ENCODE data around the gene CYBC1.
"Not testable (repeated sequence)": the region's sequence is repeated elsewhere in the genome, so short reads cannot be mapped to it uniquely, and the experiment has no call there.

Gene CYBC1

DNA sequence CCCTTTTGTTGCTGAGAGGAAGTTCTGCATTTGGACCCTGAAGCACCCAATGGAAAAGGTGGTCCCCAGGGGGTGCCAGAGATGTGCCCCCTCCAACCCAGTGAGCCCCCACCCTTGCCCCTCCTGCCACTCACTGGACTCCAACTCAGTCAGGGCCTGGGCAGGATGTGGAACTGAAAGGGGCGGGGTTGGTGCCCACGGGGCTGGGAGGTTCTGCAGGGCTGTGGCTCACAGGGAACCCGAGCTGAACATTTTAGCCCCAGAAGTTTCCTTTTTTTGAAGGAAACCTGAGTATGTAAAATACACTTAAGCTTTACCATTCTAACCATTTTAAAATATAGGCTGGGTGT is 16.4 kb downstream of the CYBC1 start:
- no peak for DNase-seq (ENCODE audit: low spot score)

DNA sequence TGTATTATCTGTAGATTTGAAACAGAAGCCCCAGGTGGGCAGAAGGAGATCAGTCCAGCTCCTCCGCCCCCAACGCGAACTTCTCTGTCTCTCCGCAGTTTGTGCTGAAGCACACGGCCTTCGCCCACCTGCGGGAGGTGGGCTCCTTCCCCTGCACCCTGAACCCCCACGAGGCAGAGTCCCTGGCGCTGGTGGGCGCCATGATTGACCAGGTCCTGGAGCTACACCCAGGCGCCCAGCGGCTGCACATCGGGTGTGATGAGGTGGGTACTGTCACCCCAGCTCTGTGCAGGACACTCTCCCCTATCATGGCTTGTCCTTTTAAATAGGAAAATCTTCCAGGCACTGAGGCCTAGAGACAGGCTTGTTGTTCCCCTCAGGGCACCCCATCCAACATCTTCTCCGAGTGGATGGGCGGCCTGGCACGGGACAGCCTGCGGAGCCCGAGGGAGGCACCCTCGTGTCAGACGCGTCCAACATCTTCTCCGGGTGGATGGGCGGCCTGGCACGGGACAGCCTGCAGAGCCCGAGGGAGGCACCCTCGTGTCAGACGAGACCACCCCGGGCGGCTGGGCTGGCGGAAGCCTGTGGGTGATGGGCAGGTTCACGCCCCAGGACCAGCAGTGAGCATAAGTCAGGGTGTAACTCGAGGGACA is 16.9 kb downstream of the CYBC1 start:
- DNase-seq (ENCODE audit: low spot score), result no peak

DNA sequence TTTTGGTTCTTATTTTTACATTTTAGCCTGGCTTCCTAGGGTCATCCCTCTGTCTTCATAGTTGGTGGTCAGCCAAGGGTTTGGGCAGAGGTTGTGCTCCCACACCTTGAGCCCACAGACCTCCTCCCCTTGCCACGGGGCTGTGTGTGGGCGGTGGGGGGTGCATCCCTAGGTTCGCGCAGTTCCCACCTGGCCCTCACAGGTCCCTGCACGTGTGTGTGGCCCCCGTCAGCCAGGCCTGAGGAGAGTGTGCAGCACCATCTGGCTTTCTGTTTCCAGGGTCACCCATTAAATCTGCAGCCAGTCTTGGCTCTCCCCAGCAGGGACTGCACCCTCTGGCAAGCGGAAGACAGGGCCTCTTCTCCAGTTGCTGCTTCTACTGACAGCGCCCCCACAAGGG is 18.5 kb downstream of the CYBC1 start:
- no peak for DNase-seq (ENCODE audit: low spot score)

DNA sequence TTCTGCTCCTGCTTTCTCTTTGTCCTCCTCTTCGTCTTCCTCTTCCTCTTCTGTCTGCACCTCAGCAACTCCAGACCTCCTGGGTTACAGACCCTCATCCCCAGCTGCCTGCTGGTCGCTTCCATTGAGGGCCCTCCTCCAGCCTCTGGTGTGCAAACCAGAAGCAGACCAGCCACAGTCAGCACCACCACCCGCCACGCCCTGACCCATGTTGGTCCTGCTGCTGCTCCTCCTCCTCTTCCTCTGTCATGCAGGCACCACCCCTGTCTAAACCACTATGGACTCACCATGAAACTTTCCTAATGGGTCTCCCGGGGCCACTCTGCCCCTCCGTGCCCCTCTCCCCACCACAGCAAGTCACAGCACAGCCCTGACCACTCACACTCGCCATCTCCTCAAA is 20.7 kb downstream of the CYBC1 start:
- no peak for DNase-seq (ENCODE audit: low spot score)

DNA sequence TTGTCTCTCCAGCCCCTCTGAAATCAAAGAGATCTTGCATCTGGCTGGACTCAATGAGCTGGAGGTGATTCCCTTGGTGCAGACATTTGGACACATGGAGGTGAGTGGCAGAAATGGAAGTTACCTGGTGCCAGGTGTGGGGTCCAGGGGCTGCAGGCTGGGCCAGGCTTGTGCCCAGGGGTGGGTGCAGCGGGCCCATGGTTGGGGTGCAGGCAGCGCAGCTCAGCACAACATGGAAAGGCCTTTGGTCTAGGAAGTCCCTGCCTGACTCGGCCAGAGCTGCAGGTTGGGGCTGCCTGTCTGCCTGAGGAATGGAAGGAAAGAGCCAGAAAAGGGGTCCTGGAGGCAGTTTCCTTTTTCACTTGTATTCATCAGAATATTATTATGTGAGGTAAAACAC is 22.0 kb downstream of the CYBC1 start:
- no peak for DNase-seq (ENCODE audit: low spot score)

DNA sequence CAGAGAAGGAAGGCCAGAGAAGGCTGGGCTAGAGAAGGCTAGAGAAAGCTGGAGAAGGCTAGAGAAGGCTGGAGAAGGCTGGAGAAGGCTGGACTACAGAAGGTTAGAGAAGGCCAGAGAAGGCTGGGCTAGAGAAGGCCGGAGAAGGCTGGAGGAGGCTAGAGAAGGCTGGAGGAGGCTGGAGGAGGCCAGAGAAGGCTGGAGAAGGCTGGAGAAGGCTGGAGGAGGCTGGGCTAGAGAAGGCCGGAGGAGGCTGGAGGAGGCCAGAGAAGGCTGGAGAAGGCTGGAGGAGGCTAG is 25.7 kb downstream of the CYBC1 start:
- DNase-seq (ENCODE audit: low spot score), result no peak

DNA sequence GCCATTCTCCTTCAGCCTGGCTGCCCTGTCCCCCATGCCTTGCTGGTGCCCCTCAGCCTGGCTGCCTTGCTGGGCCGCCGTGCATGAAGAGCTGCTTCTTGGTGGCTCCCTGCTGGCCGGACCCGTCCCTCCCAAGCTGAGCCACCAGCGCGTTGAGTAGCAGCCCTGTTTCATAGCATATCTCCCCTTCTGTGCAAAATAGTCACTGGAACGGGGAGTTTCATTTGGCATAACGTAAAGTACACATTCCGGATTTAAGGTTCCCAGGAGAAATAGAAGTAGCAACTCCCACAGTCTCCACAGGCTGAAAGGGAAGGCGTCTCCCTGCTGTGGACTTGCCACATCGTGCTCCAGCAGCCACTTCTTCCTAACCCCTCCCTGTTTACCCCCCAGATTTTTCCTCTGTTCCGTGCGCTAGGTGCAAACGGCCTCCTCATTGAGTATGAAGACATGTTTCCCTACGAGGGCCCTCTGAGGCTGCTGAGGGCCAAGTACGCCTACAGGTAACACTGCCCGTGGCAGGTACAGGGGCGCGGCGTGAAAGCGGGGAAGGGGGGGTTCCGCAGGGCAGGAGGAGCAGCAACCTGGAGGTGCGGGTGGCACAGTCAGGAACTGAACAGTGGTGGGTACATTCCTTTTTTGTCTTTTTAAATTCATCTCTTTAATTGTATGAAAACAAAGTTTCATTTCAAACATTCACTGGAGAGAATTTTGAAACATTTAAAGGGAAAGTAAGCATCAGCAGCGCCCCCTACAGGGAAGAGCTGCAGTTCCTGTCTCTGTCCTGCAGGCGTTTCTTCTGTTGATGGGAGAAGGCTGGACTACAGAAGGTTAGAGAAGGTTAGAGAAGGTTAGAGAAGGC is 26.3 kb downstream of the CYBC1 start:
- DNase-seq (ENCODE audit: low spot score), result peak; percentile 59

DNA sequence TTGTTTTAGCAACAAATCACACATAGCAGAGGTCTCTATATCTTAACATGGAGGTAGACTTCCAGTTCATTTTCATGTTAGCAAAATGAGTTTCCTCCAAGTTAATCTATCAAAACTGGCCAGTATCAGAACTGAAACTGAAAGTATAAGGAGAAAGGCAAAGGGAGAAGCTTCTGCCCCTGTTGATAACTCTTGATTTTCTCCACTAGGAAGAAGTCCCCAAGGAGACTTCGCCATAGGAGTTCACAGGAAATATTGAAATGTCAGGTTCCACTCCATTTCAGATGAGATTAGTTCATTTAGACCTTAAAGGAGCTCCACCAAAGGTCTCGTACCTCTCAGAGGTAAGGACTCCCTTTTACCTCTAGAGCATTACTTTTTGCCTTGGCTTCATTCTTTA is 31.0 kb downstream of the CYBC1 start:
- DNase-seq (ENCODE audit: low spot score), result no peak

DNA sequence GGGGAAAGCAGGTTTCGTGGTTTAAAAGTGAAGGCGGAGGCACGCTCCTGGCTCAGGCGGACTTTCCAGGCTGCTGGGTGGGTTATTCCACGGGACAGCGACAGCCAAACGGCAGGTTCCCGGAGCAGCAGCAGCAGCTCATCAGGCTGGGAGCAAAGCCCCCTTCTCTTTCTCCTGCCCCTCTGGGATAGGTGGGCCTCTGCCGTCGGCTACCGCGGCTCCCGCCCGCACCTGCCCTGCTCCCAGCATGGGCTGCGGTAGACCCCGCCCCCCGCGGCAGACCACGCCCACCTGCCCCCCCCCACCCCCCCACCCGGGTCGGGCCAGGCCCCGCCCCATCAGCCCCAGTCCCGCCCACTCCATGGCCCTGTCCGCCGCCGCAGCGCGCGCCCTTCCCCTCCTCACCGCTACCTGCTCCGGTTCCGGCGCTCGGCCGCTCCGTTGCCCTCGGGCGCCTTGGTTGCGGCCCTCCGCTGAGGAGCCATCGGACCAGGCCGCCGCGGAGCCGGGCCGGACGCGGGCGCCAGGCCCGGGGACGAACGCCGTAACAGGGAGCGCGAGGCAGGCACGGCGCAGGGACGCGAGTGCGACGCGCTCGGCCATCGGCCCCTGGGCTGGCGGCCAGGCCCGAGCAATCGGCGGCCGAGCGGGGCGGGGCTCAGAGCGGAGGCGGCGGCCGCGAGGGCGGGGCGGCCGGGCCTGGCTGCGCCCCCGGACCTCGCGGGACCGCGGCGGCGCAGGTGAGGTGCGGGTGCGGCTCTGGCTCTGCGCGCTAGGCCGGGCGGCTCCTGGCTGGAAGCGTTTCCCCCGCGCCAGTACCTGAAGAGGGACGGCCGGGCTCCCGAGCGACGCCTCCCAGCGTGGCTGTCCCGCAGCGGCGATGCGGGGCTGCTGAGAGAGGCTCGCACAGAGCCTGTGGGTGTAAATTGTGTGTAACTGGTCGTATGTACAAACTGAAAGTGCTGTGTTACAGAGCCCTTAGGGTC is 32.3 kb downstream of the CYBC1 start, which contains the start of the genes HEXD and OGFOD3:
HEXD (plus strand) TSS at position 347 of the 986 bp plus-strand sequence. CDS start 1,453 bp downstream, outside the sequence.
OGFOD3 (minus strand) TSS at position 586 of the 986 bp plus-strand sequence; CDS start at position 485, 101 bp downstream.
- DNase-seq (ENCODE audit: low spot score), result peak; percentile 100

DNA sequence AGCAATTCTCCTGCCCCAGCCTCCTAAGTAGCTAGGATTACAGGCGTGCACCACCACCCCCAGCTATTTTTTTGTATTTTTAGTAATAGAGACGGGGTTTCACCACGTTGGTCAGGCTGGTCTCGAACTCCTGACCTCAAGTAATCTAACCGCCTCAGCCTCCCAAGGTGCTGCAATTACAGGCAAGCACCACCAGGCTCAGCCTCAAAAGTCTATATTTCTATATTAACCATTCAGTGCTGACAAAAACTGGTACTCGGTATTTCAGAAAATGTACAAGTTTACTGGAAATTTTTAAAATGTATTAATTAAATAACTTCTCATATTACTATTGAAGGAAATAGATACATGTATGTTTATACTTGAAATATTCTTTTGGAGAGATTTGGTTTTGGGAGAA is 33.8 kb downstream of the CYBC1 start:
- DNase-seq (ENCODE audit: low spot score), result no peak

DNA sequence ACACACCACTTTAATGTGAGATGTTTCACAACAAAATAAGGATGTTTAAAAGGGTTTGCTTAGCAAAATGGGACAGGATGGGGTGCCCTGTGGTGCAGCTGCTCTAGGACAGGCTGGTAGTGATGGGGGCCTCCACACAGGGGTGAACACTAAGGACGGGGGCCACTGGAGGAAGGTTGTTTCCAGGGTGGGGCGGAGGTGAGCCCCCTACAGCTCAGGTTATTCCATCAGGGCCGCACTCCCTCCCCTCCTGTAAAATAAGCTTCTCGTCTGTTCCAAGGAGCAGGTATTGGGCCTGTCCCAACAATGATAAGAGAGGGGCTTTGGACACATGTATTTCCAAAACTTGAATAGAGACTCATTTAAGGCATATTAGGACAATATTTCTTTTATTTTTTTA is 34.3 kb downstream of the CYBC1 start:
- no peak for DNase-seq (ENCODE audit: low spot score)

DNA sequence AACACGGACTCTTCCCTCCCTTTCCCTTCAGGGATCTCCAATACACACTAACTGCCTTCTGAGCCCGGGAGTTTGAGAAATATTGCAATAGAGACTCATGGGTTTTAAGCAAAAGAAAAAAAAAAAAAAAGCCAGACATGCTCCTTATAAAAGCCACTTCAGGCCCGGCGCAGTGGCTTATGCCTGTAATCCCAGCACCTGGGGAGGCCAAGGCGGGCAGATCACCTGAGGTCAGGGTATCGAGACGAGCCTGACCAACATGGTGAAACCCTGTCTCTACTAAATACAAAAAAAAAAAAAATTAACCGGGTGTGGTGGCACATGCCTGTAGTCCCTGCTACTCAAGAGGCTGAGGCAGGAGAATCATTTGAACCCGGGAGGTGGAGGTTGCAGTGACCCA is 34.8 kb downstream of the CYBC1 start:
- no peak for DNase-seq (ENCODE audit: low spot score)

DNA sequence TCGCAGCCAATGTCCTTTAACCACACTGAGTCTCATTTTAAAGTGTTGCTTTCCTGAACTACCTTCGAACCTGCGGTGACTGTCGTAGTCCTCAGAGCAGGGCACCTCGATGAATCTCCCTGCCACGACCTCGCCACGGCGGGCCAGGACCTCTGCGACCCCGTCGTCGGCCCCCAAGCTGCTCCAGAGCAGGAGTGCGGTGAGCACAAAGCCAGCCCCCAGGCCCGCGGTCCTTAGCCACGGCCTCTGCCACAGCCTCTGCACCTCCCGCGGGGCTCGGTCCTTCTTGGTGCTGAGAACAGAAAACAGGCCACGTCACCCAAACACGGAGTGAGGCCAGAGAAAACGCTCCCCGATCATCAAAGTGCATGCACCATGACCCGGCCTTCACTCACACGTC is 35.2 kb downstream of the CYBC1 start:
- no peak for DNase-seq (ENCODE audit: low spot score)

DNA sequence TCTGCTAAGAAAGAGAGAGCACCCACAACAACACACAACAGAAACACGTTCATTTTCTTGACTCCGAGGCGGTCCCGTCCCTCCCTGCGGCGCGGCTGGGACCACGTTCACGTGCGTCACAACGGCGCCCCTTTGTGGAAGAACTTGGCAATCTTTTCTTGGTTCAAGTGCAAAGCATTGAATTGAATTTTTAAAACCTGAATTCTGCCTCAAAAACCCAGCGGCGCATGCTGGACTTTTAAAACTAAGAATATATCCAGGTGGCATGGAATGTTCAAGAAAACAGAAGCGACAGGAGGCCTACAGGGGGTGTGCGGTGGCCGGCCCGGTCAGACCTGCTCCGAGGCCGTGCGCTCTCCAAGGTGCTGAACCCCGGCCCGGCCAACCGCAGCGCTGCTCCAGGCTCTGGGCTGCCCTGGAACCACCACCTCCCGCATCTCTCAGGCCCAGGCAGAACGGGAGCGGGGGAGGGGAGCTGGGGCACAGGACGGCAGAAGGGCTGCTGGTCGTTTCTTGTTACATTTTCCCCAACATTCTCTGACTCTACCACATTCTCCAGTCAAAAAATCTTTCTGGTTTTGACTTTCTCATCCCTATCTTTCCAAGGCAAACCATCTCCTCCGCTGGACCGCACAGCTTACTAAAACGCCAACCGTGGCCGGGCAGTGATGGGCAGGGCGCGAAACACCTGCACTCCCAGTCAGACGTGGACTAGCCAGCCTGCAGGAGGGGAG is 35.8 kb downstream of the CYBC1 start:
- DNase-seq (ENCODE audit: low spot score), result peak; percentile 91

DNA sequence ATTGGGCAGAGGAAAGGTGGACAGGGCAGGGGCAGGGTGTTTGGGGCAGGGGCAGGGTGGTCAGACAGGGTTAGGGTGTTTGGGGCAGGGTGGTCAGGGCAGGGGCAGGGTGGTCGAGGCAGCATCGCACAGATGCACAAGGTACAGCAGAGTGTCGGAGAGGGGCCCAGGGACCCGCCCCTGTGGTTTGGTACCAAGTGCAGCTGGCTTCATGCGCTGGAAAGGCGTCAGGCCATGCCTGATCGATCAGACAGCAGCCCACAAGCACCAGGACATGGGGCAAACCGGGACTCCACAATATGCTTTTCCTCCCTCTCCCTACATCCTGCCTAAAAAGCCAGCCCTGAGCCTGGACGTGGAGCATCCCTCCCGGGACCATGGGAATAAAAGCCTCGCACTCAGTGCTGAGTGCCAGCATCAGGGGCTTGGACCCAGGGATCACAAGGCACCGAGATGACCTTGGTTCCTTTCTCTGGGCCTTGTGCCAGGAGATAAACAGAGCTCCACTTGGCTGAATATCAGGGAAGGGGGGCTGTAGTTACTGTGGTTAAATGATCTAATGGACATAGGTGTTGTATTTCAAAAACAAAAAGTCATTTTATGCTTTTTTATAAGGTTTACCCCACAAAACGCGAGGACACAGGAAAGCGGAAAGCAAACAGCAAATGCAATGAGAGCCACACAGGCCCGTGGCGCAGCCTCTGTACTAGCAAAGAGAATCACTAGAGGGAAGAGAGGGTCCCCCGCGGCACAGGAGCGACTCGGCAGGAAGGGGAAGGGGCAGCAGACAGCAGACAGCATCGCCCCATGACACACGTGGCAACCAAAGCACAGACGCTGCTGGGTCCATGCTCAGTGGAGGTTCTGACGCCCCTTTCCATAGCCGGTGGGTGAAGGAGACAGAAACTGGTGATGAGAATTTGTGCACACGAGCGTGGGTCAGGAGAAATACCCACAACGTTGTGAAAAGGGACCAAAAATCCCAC is 37.7 kb downstream of the CYBC1 start:
- DNase-seq (ENCODE audit: low spot score), result no peak

DNA sequence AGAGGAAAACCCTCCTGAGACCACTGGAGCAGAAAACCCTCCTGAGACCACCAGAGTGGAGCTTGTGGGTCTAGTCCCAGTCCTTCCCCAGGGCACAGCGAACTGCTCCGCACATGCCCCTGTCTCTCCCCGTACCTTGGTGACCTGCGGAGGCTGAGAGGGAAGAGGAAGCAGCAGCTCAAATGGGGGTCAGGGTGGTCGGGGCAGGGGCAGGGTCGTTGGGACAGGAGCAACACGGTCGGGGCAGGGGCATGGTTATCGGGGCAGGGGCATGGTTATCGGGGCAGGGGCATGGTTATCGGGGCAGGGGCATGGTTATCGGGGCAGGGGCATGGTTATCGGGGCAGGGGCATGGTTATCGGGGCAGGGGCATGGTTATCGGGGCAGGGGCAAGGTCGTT is 38.5 kb downstream of the CYBC1 start:
- DNase-seq (ENCODE audit: low spot score), result not testable (repeated sequence)

DNA sequence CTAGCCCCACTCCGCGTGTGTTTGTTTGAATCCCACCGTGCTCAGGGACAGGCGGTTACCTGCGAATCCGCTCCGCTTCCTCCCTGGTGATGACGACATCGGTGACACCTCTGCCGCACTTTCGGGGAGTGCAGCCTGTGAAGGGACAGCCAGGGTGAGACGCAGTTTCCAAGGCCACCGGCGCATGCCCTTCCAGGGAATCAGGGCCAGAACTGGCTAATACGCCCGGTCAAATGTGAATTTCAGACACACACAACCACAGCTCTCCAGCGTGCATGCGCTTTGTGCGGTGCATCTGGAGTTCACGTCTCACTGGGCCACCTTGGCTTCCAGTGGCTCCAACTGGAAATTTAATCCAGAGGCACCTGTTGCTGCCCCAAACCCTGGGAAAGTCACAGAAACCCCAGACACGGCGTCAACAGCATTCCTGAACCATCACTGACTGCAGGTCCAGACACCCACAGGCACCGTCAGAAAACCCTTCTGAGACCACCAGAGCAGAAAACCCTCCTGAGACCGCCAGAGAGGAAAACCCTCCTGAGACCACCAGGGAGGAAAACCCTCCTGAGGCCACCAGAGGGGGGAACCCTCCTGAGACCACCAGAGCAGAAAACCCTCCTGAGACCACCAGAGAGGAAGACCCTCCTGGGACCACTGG is 39.0 kb downstream of the CYBC1 start:
- DNase-seq (ENCODE audit: low spot score), result no peak

DNA sequence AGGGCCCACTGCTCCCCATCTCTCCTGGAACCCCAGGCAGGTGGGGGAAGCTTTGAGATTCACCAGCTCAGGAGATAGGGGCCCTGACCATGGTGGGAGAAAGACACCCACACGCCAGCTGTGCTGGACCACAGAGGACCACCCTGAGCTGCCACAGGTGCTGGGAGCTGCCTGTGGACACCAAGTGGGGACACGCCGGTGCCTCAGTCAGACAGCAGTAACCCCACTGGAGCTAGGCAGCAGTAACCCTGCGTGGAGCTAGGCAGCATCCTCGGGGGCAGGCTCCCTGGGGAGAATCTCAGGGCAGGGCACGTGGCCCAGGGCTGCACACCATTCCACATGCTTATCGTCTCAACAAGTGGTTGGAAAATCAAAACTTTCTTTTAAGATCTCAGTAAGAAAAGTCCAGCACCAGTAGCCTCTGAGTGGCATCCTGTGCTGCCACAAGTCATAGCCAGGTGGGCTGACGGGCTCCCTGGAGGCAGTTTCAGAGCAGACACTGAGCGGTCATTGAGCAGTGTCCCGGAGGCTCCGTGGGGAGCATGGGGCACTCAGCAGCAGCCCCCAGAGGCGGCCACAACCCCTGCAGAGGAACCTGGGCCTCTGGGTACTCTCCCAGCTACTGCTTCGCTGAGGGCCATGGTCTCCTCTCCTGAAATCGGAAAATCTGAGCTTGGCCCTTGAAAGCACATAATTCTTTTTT is 40.4 kb downstream of the CYBC1 start:
- no peak for DNase-seq (ENCODE audit: low spot score)

DNA sequence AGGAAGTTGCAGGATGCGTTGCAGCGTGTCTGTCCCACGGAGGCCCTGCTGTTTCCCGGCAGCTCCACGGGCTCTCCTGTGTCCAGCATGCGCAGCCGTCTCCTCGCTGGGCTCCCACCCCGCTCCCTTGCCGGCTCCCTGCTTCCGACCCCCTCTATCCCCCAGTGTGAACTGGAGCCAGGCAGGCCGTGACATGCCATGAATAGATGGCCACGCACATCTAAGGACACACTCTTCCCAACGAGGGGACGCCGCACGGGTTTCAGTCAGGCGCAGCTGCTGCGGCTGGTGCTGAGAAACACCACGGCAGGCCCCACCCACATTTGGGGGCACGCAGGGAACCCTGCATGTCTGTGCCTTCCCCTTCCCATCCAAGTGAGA is 41.6 kb downstream of the CYBC1 start:
- no peak for DNase-seq (ENCODE audit: low spot score)

Data from GM03348 (cell line).